ENCODE data around the gene TMTC1.

DNA sequence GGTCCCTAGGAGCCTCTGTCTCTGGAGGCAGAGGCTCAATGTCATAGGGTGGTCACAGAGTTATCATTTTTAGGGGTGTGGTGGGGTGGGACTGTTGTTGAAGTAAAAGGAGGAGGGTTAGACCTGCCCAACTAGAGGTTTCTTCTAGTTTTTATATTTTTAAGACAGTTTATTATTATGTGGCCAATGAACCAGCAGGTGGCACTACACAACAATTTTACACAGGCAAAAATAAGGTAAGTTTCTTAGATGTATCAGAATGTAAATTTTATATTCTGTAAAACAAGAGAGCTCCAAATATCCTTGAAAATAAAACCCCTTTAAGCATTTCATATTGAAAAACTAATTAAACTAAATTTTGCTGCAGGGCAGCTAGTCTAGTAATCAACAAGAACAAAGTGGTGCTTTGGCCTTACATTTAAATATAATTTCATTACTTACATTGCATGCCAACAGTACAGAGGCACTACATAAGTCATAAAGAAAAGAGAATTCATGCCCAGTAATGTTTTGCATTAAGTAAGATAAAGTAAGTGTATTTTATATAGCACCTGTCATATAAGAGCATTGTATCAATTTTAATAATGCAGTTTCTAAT is 264.1 kb downstream of the TMTC1 start:
- TF ChIP-seq CTCF (IDR thresholded peaks at IDR 0.05) = peak; percentile 35 to 76 (median 48)
- no peak for TF ChIP-seq POLR2A (IDR thresholded peaks at IDR 0.05)
